Osteoblast (primary cell): ENCODE results near the gene ABCC9. TPM values are rescaled to one million over a fixed set of nuclear protein-coding genes. Genes with fewer than 3 reads are reported as not detected.

Source experiments
- DNase-seq: peaks from one replicate; pipeline ENCODE4 v3.0.0; 2011; ENCODE audit warnings: low spot score, mixed read lengths; ENCODE audit not compliant: insufficient read length; ENCODE audit errors: missing footprints
- H2AFZ ChIP-seq: 2 replicates; pipeline ENCODE4 v1.6.0; 2011; ENCODE audit warnings: mild to moderate bottlenecking, low read length
- H3K27ac ChIP-seq: 2 replicates; pipeline ENCODE4 v1.5.1; 2011; ENCODE audit warnings: mild to moderate bottlenecking, low read depth, low read length, moderate library complexity
- H3K27me3 ChIP-seq: 2 replicates; pipeline ENCODE4 v1.6.0; 2012; ENCODE audit warnings: mild to moderate bottlenecking, control low read depth, inconsistent platforms, low read length, moderate library complexity; ENCODE audit not compliant: insufficient read depth
- H3K36me3 ChIP-seq: 2 replicates; pipeline ENCODE4 v1.5.1; 2011; ENCODE audit warnings: mild to moderate bottlenecking, low read length, control low read depth, moderate library complexity; ENCODE audit not compliant: insufficient read depth
- H3K4me1 ChIP-seq: 2 replicates; pipeline ENCODE4 v1.5.1; 2011; ENCODE audit warnings: mild to moderate bottlenecking, low read length, control low read depth, moderate library complexity; ENCODE audit not compliant: insufficient read depth
- H3K4me2 ChIP-seq: 2 replicates; pipeline ENCODE4 v1.6.0; 2011; ENCODE audit warnings: mild to moderate bottlenecking, low read length; ENCODE audit not compliant: insufficient read depth
- H3K4me3 ChIP-seq: fragments of 200-600 bp; sonication (generic); 3 replicates; pipeline ENCODE4 v1.5.1; 2012; ENCODE audit warnings: mild to moderate bottlenecking, low read length, inconsistent platforms; ENCODE audit not compliant: insufficient read depth
- H3K79me2 ChIP-seq: 2 replicates; pipeline ENCODE4 v1.6.0; 2012; ENCODE audit warnings: mild to moderate bottlenecking, low read length, control low read depth, inconsistent platforms; ENCODE audit not compliant: insufficient read depth
- H3K9me3 ChIP-seq: 2 replicates; pipeline ENCODE4 v1.5.1; 2011; ENCODE audit warnings: low read depth, low read length, control low read depth
- H4K20me1 ChIP-seq: 2 replicates; pipeline ENCODE4 v1.6.0; 2012; ENCODE audit warnings: mild to moderate bottlenecking, low read length, control low read depth; ENCODE audit not compliant: insufficient read depth
- total RNA-seq: library from RNA; depleted of rRNA; stranded (reverse); fragments of >200 nt; gene quantifications from 2 replicates; pipeline ENCODE4 v1.2.3, GENCODE V29; 2012
- TF ChIP-seq, protein P1 (sequence below): IDR thresholded peaks from 2 replicates; pipeline ENCODE4 v1.5.1; 2011; ENCODE audit warnings: mild to moderate bottlenecking, low read depth, low read length, moderate library complexity; ENCODE audit errors: extremely low read depth

The ABCC9 gene
- total RNA-seq, 1 donor: 14.5 TPM

DNA sequence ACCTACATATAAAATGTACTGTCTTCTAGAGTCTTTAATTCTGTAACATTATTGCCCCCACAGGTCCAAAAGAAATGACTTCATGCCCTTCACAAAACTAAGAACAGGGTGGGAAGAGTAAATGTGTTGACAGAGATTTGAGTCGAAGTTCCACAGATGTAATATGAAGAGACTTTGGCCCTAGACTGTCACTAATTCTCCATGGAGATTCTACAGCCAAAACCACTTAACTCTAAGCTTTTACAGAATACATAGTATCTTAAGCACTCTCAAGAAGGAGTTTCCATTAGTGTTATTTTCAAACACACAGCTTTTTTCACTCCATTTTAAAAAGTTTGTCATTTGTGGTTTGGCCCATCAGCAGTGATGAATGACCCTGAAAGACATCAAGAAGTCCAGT, 56.3 kb downstream of the ABCC9 start:
- no peak overlapping the region for H3K4me2 ChIP-seq
- H3K36me3 ChIP-seq: no peaks in the 10 kb centered on the region
- no peaks in the 10 kb centered on the region for H3K9me3 ChIP-seq
- no peaks in the 10 kb centered on the region for H3K4me1 ChIP-seq
- DNase-seq: no peak
- no peak overlapping the region for H3K4me3 ChIP-seq
- no peaks in the 10 kb centered on the region for H3K79me2 ChIP-seq
- no peaks in the 10 kb centered on the region for H4K20me1 ChIP-seq
- TF ChIP-seq, protein P1, sequence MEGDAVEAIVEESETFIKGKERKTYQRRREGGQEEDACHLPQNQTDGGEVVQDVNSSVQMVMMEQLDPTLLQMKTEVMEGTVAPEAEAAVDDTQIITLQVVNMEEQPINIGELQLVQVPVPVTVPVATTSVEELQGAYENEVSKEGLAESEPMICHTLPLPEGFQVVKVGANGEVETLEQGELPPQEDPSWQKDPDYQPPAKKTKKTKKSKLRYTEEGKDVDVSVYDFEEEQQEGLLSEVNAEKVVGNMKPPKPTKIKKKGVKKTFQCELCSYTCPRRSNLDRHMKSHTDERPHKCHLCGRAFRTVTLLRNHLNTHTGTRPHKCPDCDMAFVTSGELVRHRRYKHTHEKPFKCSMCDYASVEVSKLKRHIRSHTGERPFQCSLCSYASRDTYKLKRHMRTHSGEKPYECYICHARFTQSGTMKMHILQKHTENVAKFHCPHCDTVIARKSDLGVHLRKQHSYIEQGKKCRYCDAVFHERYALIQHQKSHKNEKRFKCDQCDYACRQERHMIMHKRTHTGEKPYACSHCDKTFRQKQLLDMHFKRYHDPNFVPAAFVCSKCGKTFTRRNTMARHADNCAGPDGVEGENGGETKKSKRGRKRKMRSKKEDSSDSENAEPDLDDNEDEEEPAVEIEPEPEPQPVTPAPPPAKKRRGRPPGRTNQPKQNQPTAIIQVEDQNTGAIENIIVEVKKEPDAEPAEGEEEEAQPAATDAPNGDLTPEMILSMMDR: no peak
- H3K27me3 ChIP-seq: no peaks in the 10 kb centered on the region
- H2AFZ ChIP-seq: no peak overlapping the region
- no peak overlapping the region for H3K27ac ChIP-seq

DNA sequence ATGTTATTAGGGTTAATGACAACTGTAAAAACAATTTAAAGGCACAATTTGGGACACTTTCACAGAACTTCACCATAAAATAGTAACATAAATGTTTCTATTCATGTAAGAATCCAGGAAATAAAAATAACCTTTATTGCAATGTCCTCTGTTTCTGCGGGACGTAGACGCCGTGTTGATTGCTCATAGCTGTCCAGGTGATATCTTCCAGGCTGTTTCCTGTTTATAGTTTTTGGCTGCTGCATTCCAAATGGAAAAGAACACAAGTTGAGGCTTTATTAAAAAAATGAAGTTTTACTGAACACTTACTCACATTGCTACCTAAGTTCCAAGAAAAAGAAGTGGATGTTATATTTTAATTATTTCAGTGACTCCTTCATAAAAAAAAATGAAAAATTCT, 58.6 kb downstream of the ABCC9 start:
- no peaks in the 10 kb centered on the region for H4K20me1 ChIP-seq

DNA sequence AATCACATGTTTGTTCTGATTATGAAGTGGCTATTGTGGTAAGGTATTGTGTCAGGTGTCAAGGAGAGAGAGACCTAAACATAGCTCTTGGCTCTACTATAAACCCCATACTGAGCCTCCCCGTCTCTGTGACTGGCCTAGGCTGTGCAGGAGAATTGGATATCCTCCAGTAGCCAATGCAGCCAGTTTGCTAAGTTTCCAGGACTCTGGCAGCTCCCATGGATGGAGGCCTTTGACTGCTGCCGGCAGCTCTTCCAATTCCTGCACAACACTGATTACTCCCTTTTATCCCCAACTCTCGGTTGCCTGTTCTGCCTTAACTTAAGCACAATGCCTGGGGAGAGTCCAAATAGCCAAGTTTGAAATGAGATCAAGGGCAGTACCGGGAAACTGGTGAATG, 59.3 kb downstream of the ABCC9 start:
- H3K36me3 ChIP-seq: no peaks in the 10 kb centered on the region
- H3K27me3 ChIP-seq: no peaks in the 10 kb centered on the region
- H2AFZ ChIP-seq: no peak overlapping the region
- H3K79me2 ChIP-seq: no peaks in the 10 kb centered on the region
- H3K4me1 ChIP-seq: no peaks in the 10 kb centered on the region
- H4K20me1 ChIP-seq: no peaks in the 10 kb centered on the region
- no peak overlapping the region for H3K4me3 ChIP-seq
- no peak overlapping the region for H3K27ac ChIP-seq
- no peaks in the 10 kb centered on the region for H3K9me3 ChIP-seq
- H3K4me2 ChIP-seq: no peak overlapping the region
- TF ChIP-seq, protein P1: no peak
- peak; percentile 11 for DNase-seq

More for the DNA sequence above, 58.6 kb downstream of the ABCC9 start:
- TF ChIP-seq, protein P1: no peak
- no peaks in the 10 kb centered on the region for H3K27me3 ChIP-seq
- no peak for DNase-seq
- no peak overlapping the region for H3K27ac ChIP-seq
- H3K4me2 ChIP-seq: no peak overlapping the region
- H3K36me3 ChIP-seq: no peaks in the 10 kb centered on the region
- no peak overlapping the region for H2AFZ ChIP-seq
- no peaks in the 10 kb centered on the region for H3K9me3 ChIP-seq
- H3K4me3 ChIP-seq: no peak overlapping the region
- no peaks in the 10 kb centered on the region for H3K79me2 ChIP-seq
- H3K4me1 ChIP-seq: no peaks in the 10 kb centered on the region

DNA sequence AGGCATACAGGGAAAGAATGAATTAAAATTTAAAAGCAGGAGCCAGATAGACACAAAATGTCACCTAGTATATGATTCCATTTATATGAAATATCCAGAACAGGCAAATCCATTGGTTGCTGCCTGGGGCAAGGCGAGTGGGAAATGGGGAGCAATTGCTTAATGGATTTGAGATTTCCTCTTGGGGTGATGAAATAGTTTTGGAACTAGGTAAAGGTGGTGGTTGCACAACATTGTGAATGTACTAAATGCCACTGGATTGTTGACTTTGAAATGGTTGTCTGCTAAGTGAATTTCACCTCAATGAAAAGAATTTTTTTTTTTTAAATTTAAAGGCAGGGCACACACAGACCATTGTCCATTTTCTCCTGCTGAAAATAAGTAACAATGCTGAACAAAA, 61.9 kb downstream of the ABCC9 start:
- Histone ChIP-seq H2AFZ (no peak overlapping the region), H3K27me3 (no peaks in the 10 kb centered on the region), H3K36me3 (no peaks in the 10 kb centered on the region), H3K79me2 (no peaks in the 10 kb centered on the region), H3K4me1 (no peaks in the 10 kb centered on the region), H3K4me2 (no peak overlapping the region), H4K20me1 (no peaks in the 10 kb centered on the region), H3K27ac (no peak overlapping the region), H3K4me3 (no peak overlapping the region), H3K9me3 (no peaks in the 10 kb centered on the region)
- TF ChIP-seq, protein P1: no peak
- DNase-seq: no peak
